Measurements from ENCODE around the gene SSTR5.

GRCh38 chr16:1024138-1024537 lies 48.4 kb upstream of the SSTR5 start:
- TF ChIP-seq, protein P1, sequence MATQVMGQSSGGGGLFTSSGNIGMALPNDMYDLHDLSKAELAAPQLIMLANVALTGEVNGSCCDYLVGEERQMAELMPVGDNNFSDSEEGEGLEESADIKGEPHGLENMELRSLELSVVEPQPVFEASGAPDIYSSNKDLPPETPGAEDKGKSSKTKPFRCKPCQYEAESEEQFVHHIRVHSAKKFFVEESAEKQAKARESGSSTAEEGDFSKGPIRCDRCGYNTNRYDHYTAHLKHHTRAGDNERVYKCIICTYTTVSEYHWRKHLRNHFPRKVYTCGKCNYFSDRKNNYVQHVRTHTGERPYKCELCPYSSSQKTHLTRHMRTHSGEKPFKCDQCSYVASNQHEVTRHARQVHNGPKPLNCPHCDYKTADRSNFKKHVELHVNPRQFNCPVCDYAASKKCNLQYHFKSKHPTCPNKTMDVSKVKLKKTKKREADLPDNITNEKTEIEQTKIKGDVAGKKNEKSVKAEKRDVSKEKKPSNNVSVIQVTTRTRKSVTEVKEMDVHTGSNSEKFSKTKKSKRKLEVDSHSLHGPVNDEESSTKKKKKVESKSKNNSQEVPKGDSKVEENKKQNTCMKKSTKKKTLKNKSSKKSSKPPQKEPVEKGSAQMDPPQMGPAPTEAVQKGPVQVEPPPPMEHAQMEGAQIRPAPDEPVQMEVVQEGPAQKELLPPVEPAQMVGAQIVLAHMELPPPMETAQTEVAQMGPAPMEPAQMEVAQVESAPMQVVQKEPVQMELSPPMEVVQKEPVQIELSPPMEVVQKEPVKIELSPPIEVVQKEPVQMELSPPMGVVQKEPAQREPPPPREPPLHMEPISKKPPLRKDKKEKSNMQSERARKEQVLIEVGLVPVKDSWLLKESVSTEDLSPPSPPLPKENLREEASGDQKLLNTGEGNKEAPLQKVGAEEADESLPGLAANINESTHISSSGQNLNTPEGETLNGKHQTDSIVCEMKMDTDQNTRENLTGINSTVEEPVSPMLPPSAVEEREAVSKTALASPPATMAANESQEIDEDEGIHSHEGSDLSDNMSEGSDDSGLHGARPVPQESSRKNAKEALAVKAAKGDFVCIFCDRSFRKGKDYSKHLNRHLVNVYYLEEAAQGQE (IDR thresholded peaks at IDR 0.05; ENCODE audit: insufficient read depth in 1 of 2, low read depth in 2 of 2, low read length in 2 of 2): no peak
- TF ChIP-seq SIN3A (IDR thresholded peaks at IDR 0.05; ENCODE audit: borderline replicate concordance, insufficient read depth, low read length) (no peak), POLR2AphosphoS5 (IDR thresholded peaks at IDR 0.05; ENCODE audit: low read depth, low read length) (no peak)

Measured in PFSK-1 (cell line).